CD14-positive monocyte (primary cell): ENCODE results near the gene TMEM132D. TPM values are rescaled to one million over a fixed set of nuclear protein-coding genes. Genes with fewer than 3 reads are reported as not detected.

ENCODE experiments used
- DNase-seq, 3 donors: peaks; one replicate each; pipeline ENCODE4 v3.0.0-alpha.2; 2011 to 2022
- H2AFZ ChIP-seq: 2 replicates; pipeline ENCODE4 v1.6.0; 2012; ENCODE audit warnings: mild to moderate bottlenecking, low read depth, low read length, inconsistent platforms; ENCODE audit not compliant: insufficient read depth, poor library complexity, severe bottlenecking
- H3K27ac ChIP-seq, 2 donors: 1 replicate in 1 of 2; 2 replicates in 1 of 2; pipeline ENCODE4 v1.5.1; 2012 to 2013; ENCODE audit warnings: low read length in 2 of 2, control low read depth in 1 of 2, inconsistent platforms in 1 of 2, low read depth in 1 of 2, mild to moderate bottlenecking in 1 of 2
- H3K27me3 ChIP-seq, 2 donors: one replicate each; pipeline versions ENCODE4 v1.6.0 to v1.6.1; 2011 to 2013; ENCODE audit warnings: low read length in 2 of 2; ENCODE audit not compliant: control insufficient read depth in 2 of 2, insufficient read depth in 2 of 2
- H3K36me3 ChIP-seq, 2 donors: replicated peaks in 1 of 2; 1 replicate in 1 of 2; 2 replicates in 1 of 2; pipeline versions ENCODE4 v1.5.1 to v1.6.1; 2012 to 2013; ENCODE audit warnings: low read length in 2 of 2, control low read depth in 1 of 2, inconsistent platforms in 1 of 2, mild to moderate bottlenecking in 1 of 2; ENCODE audit not compliant: insufficient read depth in 2 of 2, control insufficient read depth in 1 of 2
- H3K4me1 ChIP-seq, 2 donors: 1 replicate in 1 of 2; 2 replicates in 1 of 2; pipeline versions ENCODE4 v1.5.1 to v1.6.1; 2012 to 2013; ENCODE audit warnings: low read length in 2 of 2, control low read depth in 1 of 2, inconsistent platforms in 1 of 2, mild to moderate bottlenecking in 1 of 2, moderate library complexity in 1 of 2; ENCODE audit not compliant: insufficient read depth in 2 of 2, control insufficient read depth in 1 of 2
- H3K4me2 ChIP-seq: replicated peaks from 2 replicates; pipeline ENCODE3; 2012; ENCODE audit warnings: low read length, moderate library complexity, mild to moderate bottlenecking; ENCODE audit not compliant: poor library complexity, severe bottlenecking; ENCODE audit errors: extremely low read depth
- H3K4me3 ChIP-seq, 3 experiments: fragments of 200-600 bp in 1 of 3; sonication (generic) in 1 of 3; replicated peaks in 1 of 3; 1 replicate in 2 of 3; 2 replicates in 1 of 3; pipeline ENCODE4 v1.5.1; 2011 to 2013; ENCODE audit warnings: low read length in 3 of 3, mild to moderate bottlenecking in 3 of 3, control low read depth in 2 of 3, low read depth in 2 of 3, inconsistent platforms in 1 of 3, moderate library complexity in 1 of 3
- H3K79me2 ChIP-seq: 2 replicates; pipeline ENCODE4 v1.6.0; 2012; ENCODE audit warnings: mild to moderate bottlenecking, control low read depth, inconsistent platforms, low read length, moderate library complexity; ENCODE audit not compliant: insufficient read depth
- H3K9ac ChIP-seq: 2 replicates; pipeline ENCODE4 v1.6.0; 2017; ENCODE audit warnings: low read length, mild to moderate bottlenecking; ENCODE audit not compliant: insufficient read depth, poor library complexity, severe bottlenecking
- H3K9me3 ChIP-seq, 2 donors: replicated peaks in 1 of 2; 1 replicate in 1 of 2; 2 replicates in 1 of 2; pipeline versions ENCODE4 v1.5.1 to v1.6.1; 2012 to 2013; ENCODE audit warnings: low read length in 2 of 2, control low read depth in 1 of 2; ENCODE audit not compliant: control insufficient read depth in 1 of 2, insufficient read depth in 1 of 2
- H4K20me1 ChIP-seq: 2 replicates; pipeline ENCODE4 v1.6.0; 2012; ENCODE audit warnings: mild to moderate bottlenecking, low read length, control low read depth, moderate library complexity; ENCODE audit not compliant: insufficient read depth
- H3K27ac Mint-ChIP-seq, 7 donors: one replicate each; pipeline ENCODE4 v1.8.0; 2020; ENCODE audit warnings: mild to moderate bottlenecking in 7 of 7, mixed read lengths in 7 of 7, moderate library complexity in 6 of 7, inconsistent platforms in 2 of 7
- H3K27me3 Mint-ChIP-seq, 3 donors: one replicate each; pipeline ENCODE4 v1.8.0; 2021 to 2022; ENCODE audit warnings: low read depth in 3 of 3, mild to moderate bottlenecking in 3 of 3, mixed read lengths in 3 of 3, moderate library complexity in 3 of 3, inconsistent platforms in 1 of 3
- H3K36me3 Mint-ChIP-seq, 2 donors: one replicate each; pipeline ENCODE4 v1.8.0; 2020; ENCODE audit warnings: mixed read lengths in 2 of 2, inconsistent platforms in 1 of 2, mild to moderate bottlenecking in 1 of 2
- H3K4me1 Mint-ChIP-seq: one replicate; pipeline ENCODE4 v1.8.0; 2020; ENCODE audit warnings: mild to moderate bottlenecking, mixed read lengths
- H3K4me3 Mint-ChIP-seq, 2 donors: one replicate each; pipeline ENCODE4 v1.8.0; 2020; ENCODE audit warnings: mild to moderate bottlenecking in 2 of 2, mixed read lengths in 2 of 2, moderate library complexity in 1 of 2
- H3K9me3 Mint-ChIP-seq, 7 donors: one replicate each; pipeline ENCODE4 v1.8.0; 2020 to 2022; ENCODE audit warnings: mixed read lengths in 7 of 7, mild to moderate bottlenecking in 6 of 7, moderate library complexity in 6 of 7, inconsistent platforms in 2 of 7
- CTCF ChIP-seq: fragments of 200-600 bp; IDR thresholded peaks from one replicate; pipeline ENCODE4 v1.8.0; 2022; ENCODE audit warnings: antibody characterized with exemption, mild to moderate bottlenecking
- WGBS: methylation state at CpG from one replicate; pipeline ENCODE4 v1.1.5; 2013; ENCODE audit warnings: missing lambda C conversion rate; ENCODE audit not compliant: insufficient coverage; 5-methylcytosine and 5-hydroxymethylcytosine counted together
- intact Hi-C, 2 donors: fragments of 100-400 bp; cut with micrococcal nuclease; formaldehyde crosslinking; loops; one replicate each; pipeline versions ENCODE4 v1.15.0 to v1.15.1; 2023
- polyA plus RNA-seq, 3 donors: library from polyadenylated mRNA; depleted of rRNA in 1 of 3; unstranded in 2 of 3; stranded (reverse) in 1 of 3; fragments of 300-500 nt in 2 of 3; fragments of >200 nt in 1 of 3; fragmentation: Illumina TruSeq in 2 of 3; gene quantifications; 1 replicate in 2 of 3; 2 replicates in 1 of 3; pipeline ENCODE4 v1.2.3, GENCODE V29; 2012 to 2021

Gene TMEM132D
- polyA plus RNA-seq, 3 donors: 0.04 TPM; not detected in 2

GRCh38 chr12:129551441-129551840 is 352.4 kb downstream of the TMEM132D start:
- Mint-ChIP-seq H3K4me3 (no peak overlapping the region), H3K9me3 (peaks cover 9 to 43% (median 22%) of the 10 kb centered on the region in 7 donors), H3K27ac (no peak overlapping the region), H3K4me1 (no peaks in the 10 kb centered on the region), H3K36me3 (no peaks in the 10 kb centered on the region), H3K27me3 (peaks cover 0 to 1% (median 0%) of the 10 kb centered on the region in 3 donors)
- no peak overlapping the region for H3K4me3 ChIP-seq
- no peaks in the 10 kb centered on the region for H3K79me2 ChIP-seq
- WGBS: 100% methylated on average over 2 of the region's 3 CpGs
- DNase-seq: no peak
- H3K4me1 ChIP-seq: no peaks in the 10 kb centered on the region
- intact Hi-C loops: no loop called here
- H3K9me3 ChIP-seq: peaks cover 45 to 51% of the 10 kb centered on the region in 2 donors
- no peak overlapping the region for H3K27ac ChIP-seq
- no peak overlapping the region for H3K4me2 ChIP-seq
- no peak overlapping the region for H2AFZ ChIP-seq
- no peak overlapping the region for H3K9ac ChIP-seq
- no peaks in the 10 kb centered on the region for H3K27me3 ChIP-seq
- TF ChIP-seq CTCF: no peak
- H3K36me3 ChIP-seq: no peaks in the 10 kb centered on the region
- no peaks in the 10 kb centered on the region for H4K20me1 ChIP-seq

- Mint-ChIP-seq H3K9me3 (peaks cover 5 to 45% (median 21%) of the 10 kb centered on the region in 7 donors), H3K4me3 (no peak overlapping the region), H3K27me3 (peaks cover 0 to 1% (median 0%) of the 10 kb centered on the region in 3 donors), H3K36me3 (no peaks in the 10 kb centered on the region), H3K27ac (no peak overlapping the region), H3K4me1 (no peaks in the 10 kb centered on the region)
- intact Hi-C loops: no loop called here
- H3K9ac ChIP-seq: no peak overlapping the region
- H2AFZ ChIP-seq: no peak overlapping the region
- no peak for DNase-seq
- no peak overlapping the region for H3K27ac ChIP-seq
- no peak for TF ChIP-seq CTCF
- H3K27me3 ChIP-seq: no peaks in the 10 kb centered on the region
- no peaks in the 10 kb centered on the region for H3K4me1 ChIP-seq
- H3K4me3 ChIP-seq: no peak overlapping the region
- H3K36me3 ChIP-seq: no peaks in the 10 kb centered on the region
- no peaks in the 10 kb centered on the region for H4K20me1 ChIP-seq
- no peak overlapping the region for H3K4me2 ChIP-seq
- H3K79me2 ChIP-seq: no peaks in the 10 kb centered on the region
- H3K9me3 ChIP-seq: peaks cover 44 to 45% of the 10 kb centered on the region in 2 donors
- 77% methylated on average over 3 of the region's 3 CpGs for WGBS
Observed at GRCh38 chr12:129550353-129550752, 353.5 kb downstream of the TMEM132D start.
